SK-N-SH (cell line): ENCODE data around the gene MIA.

Experiments
- GABPA ChIP-seq: IDR thresholded peaks from 2 replicates; pipeline ENCODE4 v1.4.0; 2012; ENCODE audit warnings: low read depth, mild to moderate bottlenecking
- JUND ChIP-seq: IDR thresholded peaks from 2 replicates; pipeline ENCODE4 v1.4.0; 2012
- POLR2AphosphoS5 ChIP-seq: IDR thresholded peaks from 2 replicates; pipeline ENCODE4 v1.6.1; 2012; ENCODE audit warnings: low read depth, low read length
- TF ChIP-seq, protein P1 (sequence below): fragments of 200-600 bp; sonication (generic); IDR thresholded peaks from 2 replicates; pipeline ENCODE4 v1.6.1; 2017; ENCODE audit warnings: antibody characterized with exemption, mild to moderate bottlenecking, moderate library complexity
- TF ChIP-seq, protein P2 (sequence below): IDR thresholded peaks from 2 replicates; pipeline ENCODE4 v1.4.0; 2012; ENCODE audit warnings: low read depth, borderline replicate concordance
- TF ChIP-seq, protein P3 (sequence below): IDR thresholded peaks from 2 replicates; pipeline ENCODE4 v1.4.0; 2012; ENCODE audit warnings: low read depth

DNA sequence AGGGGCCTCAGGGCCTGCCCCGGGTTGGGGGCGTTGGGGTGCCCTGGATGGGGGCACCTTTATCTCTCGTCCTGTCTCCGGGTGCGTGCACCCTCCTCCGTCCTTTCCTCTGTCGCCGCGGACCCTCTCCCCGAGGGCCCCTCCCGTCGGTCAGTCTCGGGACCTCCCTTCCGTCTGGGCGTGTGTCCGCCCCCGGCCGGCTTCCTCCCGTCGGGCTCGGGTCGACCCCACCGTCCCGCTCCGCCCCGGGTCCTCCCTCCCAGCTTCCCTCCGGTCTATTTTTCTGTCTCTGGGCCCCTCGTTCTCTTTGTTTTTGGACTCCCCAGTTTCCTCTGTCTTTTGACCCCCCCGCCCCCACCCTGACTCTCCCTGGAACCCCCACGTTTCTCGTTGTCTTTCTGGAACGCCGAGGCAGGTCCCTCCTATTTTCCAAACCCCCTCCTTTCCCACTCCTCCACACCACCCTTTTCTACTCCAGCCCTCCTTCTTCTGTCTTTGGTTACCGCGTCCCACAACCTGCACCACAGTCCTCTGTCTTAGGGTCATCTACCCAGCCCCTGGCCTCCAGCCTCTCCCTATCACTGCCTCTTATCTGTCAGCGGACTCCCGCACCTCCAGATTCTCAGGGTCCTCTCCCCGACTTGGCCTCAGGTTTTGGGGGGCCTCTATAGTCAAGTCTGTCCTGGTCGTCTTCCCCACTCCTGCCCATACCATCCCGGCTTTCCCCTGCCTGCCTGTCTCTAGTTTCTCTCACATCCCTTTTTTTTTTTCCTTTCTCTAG lies 24.4 kb downstream of the MIA start:
- TF ChIP-seq GABPA (no peak), POLR2AphosphoS5 (no peak), JUND (no peak)
- TF ChIP-seq, protein P1, sequence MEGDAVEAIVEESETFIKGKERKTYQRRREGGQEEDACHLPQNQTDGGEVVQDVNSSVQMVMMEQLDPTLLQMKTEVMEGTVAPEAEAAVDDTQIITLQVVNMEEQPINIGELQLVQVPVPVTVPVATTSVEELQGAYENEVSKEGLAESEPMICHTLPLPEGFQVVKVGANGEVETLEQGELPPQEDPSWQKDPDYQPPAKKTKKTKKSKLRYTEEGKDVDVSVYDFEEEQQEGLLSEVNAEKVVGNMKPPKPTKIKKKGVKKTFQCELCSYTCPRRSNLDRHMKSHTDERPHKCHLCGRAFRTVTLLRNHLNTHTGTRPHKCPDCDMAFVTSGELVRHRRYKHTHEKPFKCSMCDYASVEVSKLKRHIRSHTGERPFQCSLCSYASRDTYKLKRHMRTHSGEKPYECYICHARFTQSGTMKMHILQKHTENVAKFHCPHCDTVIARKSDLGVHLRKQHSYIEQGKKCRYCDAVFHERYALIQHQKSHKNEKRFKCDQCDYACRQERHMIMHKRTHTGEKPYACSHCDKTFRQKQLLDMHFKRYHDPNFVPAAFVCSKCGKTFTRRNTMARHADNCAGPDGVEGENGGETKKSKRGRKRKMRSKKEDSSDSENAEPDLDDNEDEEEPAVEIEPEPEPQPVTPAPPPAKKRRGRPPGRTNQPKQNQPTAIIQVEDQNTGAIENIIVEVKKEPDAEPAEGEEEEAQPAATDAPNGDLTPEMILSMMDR, result no peak
- TF ChIP-seq, protein P2, sequence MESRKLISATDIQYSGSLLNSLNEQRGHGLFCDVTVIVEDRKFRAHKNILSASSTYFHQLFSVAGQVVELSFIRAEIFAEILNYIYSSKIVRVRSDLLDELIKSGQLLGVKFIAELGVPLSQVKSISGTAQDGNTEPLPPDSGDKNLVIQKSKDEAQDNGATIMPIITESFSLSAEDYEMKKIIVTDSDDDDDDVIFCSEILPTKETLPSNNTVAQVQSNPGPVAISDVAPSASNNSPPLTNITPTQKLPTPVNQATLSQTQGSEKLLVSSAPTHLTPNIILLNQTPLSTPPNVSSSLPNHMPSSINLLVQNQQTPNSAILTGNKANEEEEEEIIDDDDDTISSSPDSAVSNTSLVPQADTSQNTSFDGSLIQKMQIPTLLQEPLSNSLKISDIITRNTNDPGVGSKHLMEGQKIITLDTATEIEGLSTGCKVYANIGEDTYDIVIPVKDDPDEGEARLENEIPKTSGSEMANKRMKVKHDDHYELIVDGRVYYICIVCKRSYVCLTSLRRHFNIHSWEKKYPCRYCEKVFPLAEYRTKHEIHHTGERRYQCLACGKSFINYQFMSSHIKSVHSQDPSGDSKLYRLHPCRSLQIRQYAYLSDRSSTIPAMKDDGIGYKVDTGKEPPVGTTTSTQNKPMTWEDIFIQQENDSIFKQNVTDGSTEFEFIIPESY, result no peak
- TF ChIP-seq, protein P3, sequence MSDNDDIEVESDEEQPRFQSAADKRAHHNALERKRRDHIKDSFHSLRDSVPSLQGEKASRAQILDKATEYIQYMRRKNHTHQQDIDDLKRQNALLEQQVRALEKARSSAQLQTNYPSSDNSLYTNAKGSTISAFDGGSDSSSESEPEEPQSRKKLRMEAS, result no peak
